ENCODE measurements around the gene GLB1L2. TPM values are rescaled to one million over a fixed set of nuclear protein-coding genes. Genes with fewer than 3 reads are reported as not detected.

Gene GLB1L2
- polyA plus RNA-seq, 1 experiment = 0.11 TPM

- Histone ChIP-seq H3K9me3 (ENCODE audit: control insufficient read depth, insufficient read depth, low read length) (peaks cover 9% of the 10 kb centered on the region; the same call in 1 of the 2 replicates), H3K27ac (ENCODE audit: low read depth, low read length) (no peak overlapping the region), H3K27me3 (ENCODE audit: control insufficient read depth, insufficient read depth, low read length) (no peaks in the 10 kb centered on the region), H3K4me3 (ENCODE audit: low read depth, low read length) (no peak overlapping the region)
- no peak for TF ChIP-seq CTCF (IDR thresholded peaks at IDR 0.05; ENCODE audit: low read depth, low read length)
- ChIA-PET POLR2A (no interaction called here), CTCF (no interaction called here)
- DNase-seq (ENCODE audit: low read depth, low spot score) = no peak
Observed at GRCh38 chr11:134346976-134347350, 15.2 kb downstream of the GLB1L2 start.

- DNase-seq (ENCODE audit: low read depth, low spot score) = no peak
- POLR2A ChIA-PET = no interaction called here
- Histone ChIP-seq H3K9me3 (ENCODE audit: control insufficient read depth, insufficient read depth, low read length) (peaks cover 7% of the 10 kb centered on the region; the same call in 1 of the 2 replicates), H3K4me3 (ENCODE audit: low read depth, low read length) (no peak overlapping the region), H3K27me3 (ENCODE audit: control insufficient read depth, insufficient read depth, low read length) (no peaks in the 10 kb centered on the region), H3K27ac (ENCODE audit: low read depth, low read length) (no peak overlapping the region)
- CTCF ChIA-PET = no interaction called here
- no peak for TF ChIP-seq CTCF (IDR thresholded peaks at IDR 0.05; ENCODE audit: low read depth, low read length)
Observed at GRCh38 chr11:134347441-134347840, 15.7 kb downstream of the GLB1L2 start.

- ChIA-PET CTCF (no interaction called here), POLR2A (no interaction called here)
- Histone ChIP-seq H3K9me3 (ENCODE audit: control insufficient read depth, insufficient read depth, low read length) (peaks cover 3% of the 10 kb centered on the region; the same call in 1 of the 2 replicates), H3K27ac (ENCODE audit: low read depth, low read length) (no peak overlapping the region), H3K4me3 (ENCODE audit: low read depth, low read length) (no peak overlapping the region), H3K27me3 (ENCODE audit: control insufficient read depth, insufficient read depth, low read length) (no peaks in the 10 kb centered on the region)
- TF ChIP-seq CTCF (IDR thresholded peaks at IDR 0.05; ENCODE audit: low read depth, low read length) = no peak
- DNase-seq (ENCODE audit: low read depth, low spot score) = no peak
Observed at GRCh38 chr11:134349109-134349801, 17.5 kb downstream of the GLB1L2 start.

- TF ChIP-seq CTCF (IDR thresholded peaks at IDR 0.05; ENCODE audit: low read depth, low read length) = no peak
- DNase-seq (ENCODE audit: low read depth, low spot score) = no peak
- no peaks in the 10 kb centered on the region for H3K27me3 ChIP-seq (ENCODE audit: control insufficient read depth, insufficient read depth, low read length)
- POLR2A ChIA-PET = no interaction called here
- H3K4me3 ChIP-seq (ENCODE audit: low read depth, low read length) = no peak overlapping the region
- H3K9me3 ChIP-seq (ENCODE audit: control insufficient read depth, insufficient read depth, low read length) = peaks cover 3% of the 10 kb centered on the region; the same call in 1 of the 2 replicates
- H3K27ac ChIP-seq (ENCODE audit: low read depth, low read length) = no peak overlapping the region
- CTCF ChIA-PET = no interaction called here
Observed at GRCh38 chr11:134349802-134350355, 18.1 kb downstream of the GLB1L2 start.

GRCh38 chr11:134350381-134350780 is 18.6 kb downstream of the GLB1L2 start:
- POLR2A ChIA-PET = no interaction called here
- Histone ChIP-seq H3K9me3 (ENCODE audit: control insufficient read depth, insufficient read depth, low read length) (peaks cover 3% of the 10 kb centered on the region; the same call in 1 of the 2 replicates), H3K27me3 (ENCODE audit: control insufficient read depth, insufficient read depth, low read length) (no peaks in the 10 kb centered on the region), H3K4me3 (ENCODE audit: low read depth, low read length) (no peak overlapping the region), H3K27ac (ENCODE audit: low read depth, low read length) (no peak overlapping the region)
- no peak for TF ChIP-seq CTCF (IDR thresholded peaks at IDR 0.05; ENCODE audit: low read depth, low read length)
- DNase-seq (ENCODE audit: low read depth, low spot score) = no peak
- CTCF ChIA-PET = no interaction called here
